CD14-positive monocyte (primary cell): ENCODE results near the gene BID. TPM values are rescaled to one million over a fixed set of nuclear protein-coding genes. Genes with fewer than 3 reads are reported as not detected.

Source experiments
- DNase-seq, 3 donors: peaks; one replicate each; pipeline ENCODE4 v3.0.0-alpha.2; 2011 to 2022
- H2AFZ ChIP-seq: 2 replicates; pipeline ENCODE4 v1.6.0; 2012; ENCODE audit warnings: mild to moderate bottlenecking, low read depth, low read length, inconsistent platforms; ENCODE audit not compliant: insufficient read depth, poor library complexity, severe bottlenecking
- H3K27ac ChIP-seq, 2 donors: 1 replicate in 1 of 2; 2 replicates in 1 of 2; pipeline ENCODE4 v1.5.1; 2012 to 2013; ENCODE audit warnings: low read length in 2 of 2, control low read depth in 1 of 2, inconsistent platforms in 1 of 2, low read depth in 1 of 2, mild to moderate bottlenecking in 1 of 2
- H3K27me3 ChIP-seq, 2 donors: one replicate each; pipeline versions ENCODE4 v1.6.0 to v1.6.1; 2011 to 2013; ENCODE audit warnings: low read length in 2 of 2; ENCODE audit not compliant: control insufficient read depth in 2 of 2, insufficient read depth in 2 of 2
- H3K36me3 ChIP-seq, 2 donors: replicated peaks in 1 of 2; 1 replicate in 1 of 2; 2 replicates in 1 of 2; pipeline versions ENCODE4 v1.5.1 to v1.6.1; 2012 to 2013; ENCODE audit warnings: low read length in 2 of 2, control low read depth in 1 of 2, inconsistent platforms in 1 of 2, mild to moderate bottlenecking in 1 of 2; ENCODE audit not compliant: insufficient read depth in 2 of 2, control insufficient read depth in 1 of 2
- H3K4me1 ChIP-seq, 2 donors: 1 replicate in 1 of 2; 2 replicates in 1 of 2; pipeline versions ENCODE4 v1.5.1 to v1.6.1; 2012 to 2013; ENCODE audit warnings: low read length in 2 of 2, control low read depth in 1 of 2, inconsistent platforms in 1 of 2, mild to moderate bottlenecking in 1 of 2, moderate library complexity in 1 of 2; ENCODE audit not compliant: insufficient read depth in 2 of 2, control insufficient read depth in 1 of 2
- H3K4me2 ChIP-seq: replicated peaks from 2 replicates; pipeline ENCODE3; 2012; ENCODE audit warnings: low read length, moderate library complexity, mild to moderate bottlenecking; ENCODE audit not compliant: poor library complexity, severe bottlenecking; ENCODE audit errors: extremely low read depth
- H3K4me3 ChIP-seq, 3 experiments: fragments of 200-600 bp in 1 of 3; sonication (generic) in 1 of 3; replicated peaks in 1 of 3; 1 replicate in 2 of 3; 2 replicates in 1 of 3; pipeline ENCODE4 v1.5.1; 2011 to 2013; ENCODE audit warnings: low read length in 3 of 3, mild to moderate bottlenecking in 3 of 3, control low read depth in 2 of 3, low read depth in 2 of 3, inconsistent platforms in 1 of 3, moderate library complexity in 1 of 3
- H3K79me2 ChIP-seq: 2 replicates; pipeline ENCODE4 v1.6.0; 2012; ENCODE audit warnings: mild to moderate bottlenecking, control low read depth, inconsistent platforms, low read length, moderate library complexity; ENCODE audit not compliant: insufficient read depth
- H3K9ac ChIP-seq: 2 replicates; pipeline ENCODE4 v1.6.0; 2017; ENCODE audit warnings: low read length, mild to moderate bottlenecking; ENCODE audit not compliant: insufficient read depth, poor library complexity, severe bottlenecking
- H3K9me3 ChIP-seq, 2 donors: replicated peaks in 1 of 2; 1 replicate in 1 of 2; 2 replicates in 1 of 2; pipeline versions ENCODE4 v1.5.1 to v1.6.1; 2012 to 2013; ENCODE audit warnings: low read length in 2 of 2, control low read depth in 1 of 2; ENCODE audit not compliant: control insufficient read depth in 1 of 2, insufficient read depth in 1 of 2
- H4K20me1 ChIP-seq: 2 replicates; pipeline ENCODE4 v1.6.0; 2012; ENCODE audit warnings: mild to moderate bottlenecking, low read length, control low read depth, moderate library complexity; ENCODE audit not compliant: insufficient read depth
- H3K27ac Mint-ChIP-seq, 7 donors: one replicate each; pipeline ENCODE4 v1.8.0; 2020; ENCODE audit warnings: mild to moderate bottlenecking in 7 of 7, mixed read lengths in 7 of 7, moderate library complexity in 6 of 7, inconsistent platforms in 2 of 7
- H3K27me3 Mint-ChIP-seq, 3 donors: one replicate each; pipeline ENCODE4 v1.8.0; 2021 to 2022; ENCODE audit warnings: low read depth in 3 of 3, mild to moderate bottlenecking in 3 of 3, mixed read lengths in 3 of 3, moderate library complexity in 3 of 3, inconsistent platforms in 1 of 3
- H3K36me3 Mint-ChIP-seq, 2 donors: one replicate each; pipeline ENCODE4 v1.8.0; 2020; ENCODE audit warnings: mixed read lengths in 2 of 2, inconsistent platforms in 1 of 2, mild to moderate bottlenecking in 1 of 2
- H3K4me1 Mint-ChIP-seq: one replicate; pipeline ENCODE4 v1.8.0; 2020; ENCODE audit warnings: mild to moderate bottlenecking, mixed read lengths
- H3K4me3 Mint-ChIP-seq, 2 donors: one replicate each; pipeline ENCODE4 v1.8.0; 2020; ENCODE audit warnings: mild to moderate bottlenecking in 2 of 2, mixed read lengths in 2 of 2, moderate library complexity in 1 of 2
- H3K9me3 Mint-ChIP-seq, 7 donors: one replicate each; pipeline ENCODE4 v1.8.0; 2020 to 2022; ENCODE audit warnings: mixed read lengths in 7 of 7, mild to moderate bottlenecking in 6 of 7, moderate library complexity in 6 of 7, inconsistent platforms in 2 of 7
- CTCF ChIP-seq: fragments of 200-600 bp; IDR thresholded peaks from one replicate; pipeline ENCODE4 v1.8.0; 2022; ENCODE audit warnings: antibody characterized with exemption, mild to moderate bottlenecking
- WGBS: methylation state at CpG from one replicate; pipeline ENCODE4 v1.1.5; 2013; ENCODE audit warnings: missing lambda C conversion rate; ENCODE audit not compliant: insufficient coverage; 5-methylcytosine and 5-hydroxymethylcytosine counted together
- intact Hi-C, 2 donors: fragments of 100-400 bp; cut with micrococcal nuclease; formaldehyde crosslinking; loops; one replicate each; pipeline versions ENCODE4 v1.15.0 to v1.15.1; 2023
- polyA plus RNA-seq, 3 donors: library from polyadenylated mRNA; depleted of rRNA in 1 of 3; unstranded in 2 of 3; stranded (reverse) in 1 of 3; fragments of 300-500 nt in 2 of 3; fragments of >200 nt in 1 of 3; fragmentation: Illumina TruSeq in 2 of 3; gene quantifications; 1 replicate in 2 of 3; 2 replicates in 1 of 3; pipeline ENCODE4 v1.2.3, GENCODE V29; 2012 to 2021

The BID gene
- polyA plus RNA-seq, 3 donors: 199 to 423 (median 391) TPM

GRCh38 chr22:17777717-17778044 is 3.4 kb upstream of the BID start:
- Histone ChIP-seq H3K9ac (peak overlapping the region; percentile 91), H3K9me3 (no peaks in the 10 kb centered on the region), H3K4me1 (peaks cover 78 to 86% of the 10 kb centered on the region in 2 donors), H3K4me3 (peak overlapping the region; percentile 55 to 79 (median 57)), H4K20me1 (peaks cover 22% of the 10 kb centered on the region), H2AFZ (no peak overlapping the region), H3K27me3 (no peaks in the 10 kb centered on the region), H3K79me2 (peaks cover 84% of the 10 kb centered on the region), H3K4me2 (peak overlapping the region; percentile 76), H3K27ac (peak overlapping the region; percentile 92 to 99), H3K36me3 (no peaks in the 10 kb centered on the region)
- H3K4me3 Mint-ChIP-seq: peak overlapping the region; percentile 90 to 97
- peaks cover 0 to 1% (median 0%) of the 10 kb centered on the region in 3 donors for H3K27me3 Mint-ChIP-seq
- peak overlapping the region; percentile 99 to 100 (median 100) for H3K27ac Mint-ChIP-seq
- intact Hi-C loops: loop anchor here (2.0 to 10.0 kb wide), 3 partner anchors 149 to 673 kb away; partner anchors contain the start of gene ATP6V1E1 (in 1 of the 2)
- H3K4me1 Mint-ChIP-seq: peaks cover 74% of the 10 kb centered on the region
- WGBS: 7% methylated on average over 3 of the region's 6 CpGs
- no peak for DNase-seq
- TF ChIP-seq CTCF: no peak
- H3K36me3 Mint-ChIP-seq: peaks cover 12 to 26% of the 10 kb centered on the region in 2 donors
- no peaks in the 10 kb centered on the region for H3K9me3 Mint-ChIP-seq

GRCh38 chr22:17777005-17777716 is 2.9 kb upstream of the BID start:
- H3K4me1 Mint-ChIP-seq: peaks cover 74% of the 10 kb centered on the region
- peak overlapping the region; percentile 91 for H3K9ac ChIP-seq
- peaks cover 27% of the 10 kb centered on the region for H4K20me1 ChIP-seq
- H3K9me3 ChIP-seq: no peaks in the 10 kb centered on the region
- intact Hi-C loops: loop anchor here (2.0 to 10.0 kb wide), 3 partner anchors 148 to 672 kb away; partner anchors contain the start of gene ATP6V1E1 (in 1 of the 2)
- peak overlapping the region; percentile 92 to 99 for H3K27ac ChIP-seq
- peak overlapping the region; percentile 90 to 97 for H3K4me3 Mint-ChIP-seq
- no peaks in the 10 kb centered on the region for H3K9me3 Mint-ChIP-seq
- peaks cover 0 to 1% (median 0%) of the 10 kb centered on the region in 3 donors for H3K27me3 Mint-ChIP-seq
- no peak overlapping the region for H2AFZ ChIP-seq
- WGBS: 0% methylated on average over 21 of the region's 27 CpGs
- peaks cover 78 to 86% of the 10 kb centered on the region in 2 donors for H3K4me1 ChIP-seq
- H3K4me3 ChIP-seq: peak overlapping the region; percentile 55 to 79 (median 57)
- peaks cover 9 to 26% of the 10 kb centered on the region in 2 donors for H3K36me3 Mint-ChIP-seq
- peak; percentile 91 to 97 (median 93) for DNase-seq
- H3K79me2 ChIP-seq: peaks cover 84% of the 10 kb centered on the region
- H3K36me3 ChIP-seq: peaks cover 0 to under 1% of the 10 kb centered on the region in 2 donors
- no peak for TF ChIP-seq CTCF
- H3K27me3 ChIP-seq: no peaks in the 10 kb centered on the region
- H3K4me2 ChIP-seq: peak overlapping the region; percentile 76
- H3K27ac Mint-ChIP-seq: peak overlapping the region; percentile 99 to 100 (median 100)
